Measurements from ENCODE around the gene PTPN20. TPM values are rescaled to one million over a fixed set of nuclear protein-coding genes. Genes with fewer than 3 reads are reported as not detected.

Gene PTPN20
- total RNA-seq, 1 experiment from 2014 or later, result not detected

DNA sequence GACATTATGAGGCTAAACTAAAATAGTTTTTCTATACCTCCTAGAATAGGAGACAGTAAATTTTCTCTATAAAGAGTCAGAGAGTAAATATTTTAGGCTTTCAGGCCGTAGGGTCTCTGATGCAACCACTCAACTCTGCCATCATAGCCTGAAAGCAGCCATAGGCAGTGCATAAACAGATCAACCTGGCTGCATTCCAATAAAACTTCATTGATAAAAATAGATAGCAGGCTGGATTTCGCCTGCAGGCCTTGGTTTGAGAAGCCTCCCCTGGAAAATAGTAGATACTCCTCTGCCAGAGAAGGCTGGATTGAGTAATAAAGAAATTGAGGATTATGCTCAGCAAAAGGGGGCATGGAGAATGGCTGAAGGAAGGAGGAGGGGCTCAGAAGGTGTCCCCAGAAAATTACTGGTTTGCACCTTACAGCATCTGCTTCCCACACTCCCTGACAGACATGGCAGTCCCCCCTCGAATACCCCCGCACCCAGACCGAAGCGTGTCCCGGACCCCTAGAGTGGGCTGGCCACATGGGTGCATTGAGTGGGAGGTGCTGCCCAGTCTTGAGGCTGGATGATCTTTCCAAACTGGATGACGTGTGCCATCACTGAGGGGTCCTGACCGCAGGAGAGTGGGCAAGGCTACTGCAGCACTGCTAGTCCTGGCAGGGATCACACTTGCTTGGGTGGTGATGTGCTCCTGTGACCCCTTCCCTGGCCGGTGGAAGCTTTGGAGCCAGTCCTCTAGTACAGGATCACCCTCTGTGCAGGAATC is 126.6 kb downstream of the PTPN20 start:
- no peak overlapping the region for H3K27ac Mint-ChIP-seq
- no peaks in the 10 kb centered on the region; a peak in 1 of 7 replicates for H3K36me3 Mint-ChIP-seq (ENCODE audit: insufficient read depth in 1 of 3, low read depth in 3 of 3)
- no peak overlapping the region for H4K8ac ChIP-seq (replicated peaks; ENCODE audit: insufficient read length, low read depth, low read length)
- no peaks in the 10 kb centered on the region for H3K79me1 ChIP-seq (ENCODE audit: insufficient read depth, low read depth, low read length, poor library complexity, severe bottlenecking)
- no peak overlapping the region for H3K4ac ChIP-seq (ENCODE audit: low read depth, low read length)
- no peaks in the 10 kb centered on the region for H3K9me3 Mint-ChIP-seq
- H4K5ac ChIP-seq (ENCODE audit: insufficient read length, low read depth, low read length), result no peak overlapping the region
- H3K14ac ChIP-seq (ENCODE audit: insufficient read depth, low read length), result no peak overlapping the region
- H4K91ac ChIP-seq (ENCODE audit: insufficient read length, low read depth, low read length), result no peak overlapping the region
- no peak overlapping the region for H3T11ph ChIP-seq (ENCODE audit: low read length)
- no peaks in the 10 kb centered on the region for H3K79me2 ChIP-seq (ENCODE audit: insufficient read depth, low read length)
- no peak overlapping the region for H3K23ac ChIP-seq (ENCODE audit: insufficient read length, low read depth, low read length)
- peaks cover 2% of the 10 kb centered on the region; the same call in 1 of the 2 replicates for H3K27me3 Mint-ChIP-seq (ENCODE audit: low read depth)
- H3K9ac ChIP-seq (ENCODE audit: extremely low read depth, insufficient read length, low read length), result no peak overlapping the region
- TF ChIP-seq, protein P1, sequence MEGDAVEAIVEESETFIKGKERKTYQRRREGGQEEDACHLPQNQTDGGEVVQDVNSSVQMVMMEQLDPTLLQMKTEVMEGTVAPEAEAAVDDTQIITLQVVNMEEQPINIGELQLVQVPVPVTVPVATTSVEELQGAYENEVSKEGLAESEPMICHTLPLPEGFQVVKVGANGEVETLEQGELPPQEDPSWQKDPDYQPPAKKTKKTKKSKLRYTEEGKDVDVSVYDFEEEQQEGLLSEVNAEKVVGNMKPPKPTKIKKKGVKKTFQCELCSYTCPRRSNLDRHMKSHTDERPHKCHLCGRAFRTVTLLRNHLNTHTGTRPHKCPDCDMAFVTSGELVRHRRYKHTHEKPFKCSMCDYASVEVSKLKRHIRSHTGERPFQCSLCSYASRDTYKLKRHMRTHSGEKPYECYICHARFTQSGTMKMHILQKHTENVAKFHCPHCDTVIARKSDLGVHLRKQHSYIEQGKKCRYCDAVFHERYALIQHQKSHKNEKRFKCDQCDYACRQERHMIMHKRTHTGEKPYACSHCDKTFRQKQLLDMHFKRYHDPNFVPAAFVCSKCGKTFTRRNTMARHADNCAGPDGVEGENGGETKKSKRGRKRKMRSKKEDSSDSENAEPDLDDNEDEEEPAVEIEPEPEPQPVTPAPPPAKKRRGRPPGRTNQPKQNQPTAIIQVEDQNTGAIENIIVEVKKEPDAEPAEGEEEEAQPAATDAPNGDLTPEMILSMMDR (conservative IDR thresholded peaks at IDR 0.05), result no peak
- no peak overlapping the region for H2BK120ac ChIP-seq (ENCODE audit: low read depth, low read length, poor library complexity, severe bottlenecking)
- H3K27ac ChIP-seq (ENCODE audit: insufficient read length, low read depth, low read length), result no peak overlapping the region
- H3K4me3 Mint-ChIP-seq, result no peak overlapping the region
- no peaks in the 10 kb centered on the region for H4K20me1 ChIP-seq (ENCODE audit: control insufficient read depth, insufficient read depth, insufficient read length)
- no peaks in the 10 kb centered on the region for H3K4me1 ChIP-seq (ENCODE audit: insufficient read depth, low read length)
- H2AK5ac ChIP-seq (ENCODE audit: insufficient read length, low read length), result no peak overlapping the region
- WGBS (ENCODE audit: extremely low coverage, insufficient read length, low lambda C conversion rate), result no CpG with 5 or more reads among the region's 10 CpGs
- H2BK12ac ChIP-seq (ENCODE audit: insufficient read length, low read depth, low read length), result no peak overlapping the region
- DNase-seq, result no peak
- H3K18ac ChIP-seq (ENCODE audit: insufficient read length, low read depth, low read length), result no peak overlapping the region
- no peak overlapping the region for H2BK15ac ChIP-seq (ENCODE audit: low read depth, low read length)
- no peak overlapping the region for H2AFZ ChIP-seq (ENCODE audit: low read length)
- peaks cover 5 to 8% of the 10 kb centered on the region in 2 experiments; a peak in 3 of 4 replicates for H3K4me1 Mint-ChIP-seq
- H3K56ac ChIP-seq (ENCODE audit: insufficient read length, low read depth, low read length), result no peak overlapping the region
- H2BK20ac ChIP-seq (ENCODE audit: low read depth, low read length, poor library complexity, severe bottlenecking), result no peak overlapping the region
- no peaks in the 10 kb centered on the region for H3K27me3 ChIP-seq (ENCODE audit: insufficient read depth, low read length)
- H3K4me2 ChIP-seq (ENCODE audit: insufficient read depth, insufficient read length, low read length), result no peak overlapping the region
- H3K23me2 ChIP-seq (ENCODE audit: insufficient read length, low read depth, low read length, poor library complexity, severe bottlenecking), result no peaks in the 10 kb centered on the region
- H3K9me3 ChIP-seq (ENCODE audit: control insufficient read depth, low read depth, low read length), result no peaks in the 10 kb centered on the region
- H2BK5ac ChIP-seq (ENCODE audit: insufficient read length, low read length), result no peak overlapping the region

Data from H9 (cell line).